HepG2 (cell line): ENCODE results near the gene CYP2W1. TPM values are rescaled to one million over a fixed set of nuclear protein-coding genes. Genes with fewer than 3 reads are reported as not detected.

ENCODE experiments used
- ATAC-seq: fragments of 200-7000 bp; cut with Tn5 transposase; 3 replicates; pipeline ENCODE4 v1.9.1; 2020; ENCODE audit warnings: mild to moderate bottlenecking, moderate library complexity
- BruUV-seq: library from RNA; stranded (reverse); fragments of 400-500 nt; replicated peaks from 2 replicates; lab custom pipeline; 2021; lab: Mats Ljungman, UMichigan
- CTCF ChIA-PET: fragments of 300-600 bp; formaldehyde crosslinking; extraction: SDS; loops from one replicate; lab custom pipeline; 2021; ENCODE audit warnings: low total read pairs, inconsistent platforms, low intra/inter-chr PET ratio; lab: Yijun Ruan, JAX
- POLR2A ChIA-PET: fragments of 350-600 bp; sonication (Branson Sonifier 250); formaldehyde crosslinking; loops from one replicate; lab custom pipeline; 2020; ENCODE audit warnings: antibody characterized with exemption, inconsistent platforms; lab: Yijun Ruan, JAX
- DNase-seq: peaks from one replicate; pipeline ENCODE4 v3.0.0-alpha.2; 2015; ENCODE audit warnings: low spot score
- FAIRE-seq: peaks from 3 replicates; lab custom pipeline; 2011; peaks lifted over from hg19 to GRCh38; lab: Jason Lieb, UNC
- H2AFZ ChIP-seq: one replicate; pipeline ENCODE4 v1.6.1; 2011; ENCODE audit warnings: low read length, inconsistent platforms
- H3K27ac ChIP-seq: fragments of 300-600 bp; 3 replicates; pipeline ENCODE4 v1.8.0; 2011; ENCODE audit warnings: mixed run types, mild to moderate bottlenecking, mixed read lengths, low read length, inconsistent platforms; ENCODE audit not compliant: insufficient read depth; ENCODE audit errors: extremely low read length
- H3K27me3 ChIP-seq, 2 experiments: fragments of 200-600 bp in 1 of 2; 2 replicates in 1 of 2; 3 replicates in 1 of 2; pipeline versions ENCODE4 v1.6.0 to v1.8.0; 2011; ENCODE audit warnings: low read length in 2 of 2, mild to moderate bottlenecking in 2 of 2, moderate library complexity in 2 of 2, inconsistent platforms in 1 of 2; ENCODE audit not compliant: insufficient read depth in 2 of 2, control insufficient read depth in 1 of 2
- H3K36me3 ChIP-seq, 2 experiments: fragments of 200-600 bp in 1 of 2; replicated peaks in 1 of 2; 2 replicates in 1 of 2; 3 replicates in 1 of 2; pipeline versions ENCODE4 v1.5.1 to v1.8.0; 2011; ENCODE audit warnings: low read length in 2 of 2, inconsistent platforms in 1 of 2; ENCODE audit not compliant: insufficient read depth in 2 of 2, control insufficient read depth in 1 of 2
- H3K4me1 ChIP-seq: 2 replicates; pipeline ENCODE4 v1.5.1; 2012; ENCODE audit warnings: low read length, inconsistent platforms; ENCODE audit not compliant: insufficient read depth
- H3K4me2 ChIP-seq: 2 replicates; pipeline ENCODE4 v1.6.0; 2011; ENCODE audit warnings: low read depth, low read length, inconsistent platforms
- H3K4me3 ChIP-seq, 3 experiments: fragments of 200-600 bp in 1 of 3; sonication (generic), shearing (Covaris generic) in 1 of 3; replicated peaks in 1 of 3; 2 replicates each; pipeline ENCODE4 v1.5.1; 2011 to 2016; ENCODE audit warnings: low read length in 3 of 3, inconsistent platforms in 2 of 3, low read depth in 2 of 3, mild to moderate bottlenecking in 2 of 3, control low read depth in 1 of 3, mixed read lengths in 1 of 3; ENCODE audit not compliant: insufficient read depth in 1 of 3
- H3K79me2 ChIP-seq: one replicate; pipeline ENCODE4 v1.6.1; 2011; ENCODE audit warnings: low read length, inconsistent platforms; ENCODE audit not compliant: insufficient read depth
- H3K9ac ChIP-seq: 2 replicates; pipeline ENCODE4 v1.6.0; 2011; ENCODE audit warnings: mild to moderate bottlenecking, low read depth, low read length, inconsistent platforms; ENCODE audit not compliant: insufficient read depth
- H3K9me3 ChIP-seq: 2 replicates; pipeline ENCODE4 v1.5.1; 2012; ENCODE audit warnings: mild to moderate bottlenecking, low read length
- H4K20me1 ChIP-seq: 2 replicates; pipeline ENCODE4 v1.6.0; 2011; ENCODE audit warnings: inconsistent platforms, mild to moderate bottlenecking, low read length, moderate library complexity; ENCODE audit not compliant: insufficient read depth
- AGO2 ChIP-seq: fragments of 200-400 bp; formaldehyde crosslinking; optimal IDR thresholded peaks from 2 replicates; pipeline ENCODE3; 2017; ENCODE audit warnings: mild to moderate bottlenecking, low read depth, low read length, moderate library complexity
- AKAP8 ChIP-seq: sonication (generic); formaldehyde crosslinking; IDR thresholded peaks from 2 replicates; pipeline ENCODE4 v1.5.1; 2020; ENCODE audit warnings: mild to moderate bottlenecking, missing genetic modification reagents
- ATF7-NPFF ChIP-seq: sonication (generic); formaldehyde crosslinking; IDR thresholded peaks from 2 replicates; pipeline ENCODE4 v1.8.1; 2023; ENCODE audit warnings: mild to moderate bottlenecking, low read depth, missing genetic modification reagents, moderate library complexity
- JDP2 ChIP-seq: sonication (generic); formaldehyde crosslinking; IDR thresholded peaks from 2 replicates; pipeline ENCODE4 v1.8.1; 2022; ENCODE audit warnings: missing genetic modification reagents, borderline replicate concordance
- PAWR ChIP-seq: sonication (generic); formaldehyde crosslinking; IDR thresholded peaks from 2 replicates; pipeline ENCODE4 v1.4.0; 2020; ENCODE audit warnings: missing genetic modification reagents, mild to moderate bottlenecking, borderline replicate concordance
- SP1 ChIP-seq, 2 experiments: fragments of 450-650 bp in 1 of 2; sonication (generic) in 1 of 2; formaldehyde crosslinking in 1 of 2; IDR thresholded peaks; 2 replicates each; pipeline versions ENCODE4 v1.4.0 to v1.6.1; 2016 to 2020; ENCODE audit warnings: missing genetic modification reagents in 1 of 2
- TAF1 ChIP-seq: sonication (generic); formaldehyde crosslinking; IDR thresholded peaks from 2 replicates; pipeline ENCODE4 v1.4.0; 2020; ENCODE audit warnings: missing genetic modification reagents
- TOPORS ChIP-seq: sonication (generic); formaldehyde crosslinking; IDR thresholded peaks from 2 replicates; pipeline ENCODE4 v1.8.0; 2023; ENCODE audit warnings: mild to moderate bottlenecking, missing genetic modification reagents
- ZMYM3 ChIP-seq: sonication (generic); formaldehyde crosslinking; IDR thresholded peaks from 2 replicates; pipeline ENCODE4 v1.5.1; 2020; ENCODE audit warnings: mild to moderate bottlenecking, missing genetic modification reagents
- ZNF558 ChIP-seq: sonication (generic); formaldehyde crosslinking; IDR thresholded peaks from 2 replicates; pipeline ENCODE4 v1.9.0; 2022; ENCODE audit warnings: mild to moderate bottlenecking, missing genetic modification reagents, borderline replicate concordance
- ZNF777 ChIP-seq: sonication (generic); formaldehyde crosslinking; IDR thresholded peaks from 2 replicates; pipeline ENCODE4 v1.4.0; 2020; ENCODE audit warnings: missing genetic modification reagents
- ZNF879 ChIP-seq: sonication (generic); formaldehyde crosslinking; IDR thresholded peaks from 2 replicates; pipeline ENCODE4 v1.8.1; 2023; ENCODE audit warnings: missing genetic modification reagents
- WGBS: methylation state at CpG from one replicate; pipeline ENCODE4 v1.1.6; 2017; ENCODE audit warnings: low lambda C conversion rate; 5-methylcytosine and 5-hydroxymethylcytosine counted together
- in situ Hi-C: cut with HindIII; loops from 2 replicates; pipeline ENCODE4 v1.10.0; 2017; ENCODE audit warnings: low pct_unique_long_range_greater_than_20kb; ENCODE audit not compliant: extremely low pct_ligation_motif_present
- intact Hi-C: fragments of 100-400 bp; cut with micrococcal nuclease; formaldehyde crosslinking; loops from one replicate; pipeline ENCODE4 v1.10.0; 2022; ENCODE audit not compliant: unreplicated experiment
- polyA plus RNA-seq, 8 experiments: library from polyadenylated mRNA; depleted of rRNA in 3 of 8; stranded (reverse) in 7 of 8; unstranded in 1 of 8; fragments of >200 nt; fragmentation: Illumina TruSeq in 4 of 8; extraction: Trizol in 4 of 8; gene quantifications; 2 replicates each; pipeline versions ENCODE4 v1.2.1 to v1.2.3, GENCODE V29; 2011 to 2016; ENCODE audit warnings: low read depth in 4 of 8, missing spikeins in 1 of 8, mixed read lengths in 1 of 8; ENCODE audit not compliant: insufficient read depth in 1 of 8
- total RNA-seq, 5 experiments: library from RNA; depleted of rRNA; stranded (reverse); fragments of >200 nt; fragmentation: Illumina TruSeq; extraction: Trizol; gene quantifications; 2 replicates each; pipeline ENCODE4 v1.2.3, GENCODE V29; 2016; ENCODE audit warnings: low read depth in 1 of 5
- TF ChIP-seq, protein P1 (sequence below): sonication (generic); formaldehyde crosslinking; IDR thresholded peaks from 2 replicates; pipeline ENCODE4 v1.4.0; 2020; ENCODE audit warnings: mild to moderate bottlenecking, missing genetic modification reagents
- TF ChIP-seq, protein P2 (sequence below): sonication (generic); formaldehyde crosslinking; IDR thresholded peaks from 2 replicates; pipeline ENCODE4 v1.9.0; 2021; ENCODE audit warnings: missing genetic modification reagents, borderline replicate concordance

The CYP2W1 gene
- total and polyA plus RNA-seq, 2 of the 13 experiments (the other 11 are each of a cell fraction or from before 2014, with no cell fraction given) = 19.5 to 31.7 TPM

DNA sequence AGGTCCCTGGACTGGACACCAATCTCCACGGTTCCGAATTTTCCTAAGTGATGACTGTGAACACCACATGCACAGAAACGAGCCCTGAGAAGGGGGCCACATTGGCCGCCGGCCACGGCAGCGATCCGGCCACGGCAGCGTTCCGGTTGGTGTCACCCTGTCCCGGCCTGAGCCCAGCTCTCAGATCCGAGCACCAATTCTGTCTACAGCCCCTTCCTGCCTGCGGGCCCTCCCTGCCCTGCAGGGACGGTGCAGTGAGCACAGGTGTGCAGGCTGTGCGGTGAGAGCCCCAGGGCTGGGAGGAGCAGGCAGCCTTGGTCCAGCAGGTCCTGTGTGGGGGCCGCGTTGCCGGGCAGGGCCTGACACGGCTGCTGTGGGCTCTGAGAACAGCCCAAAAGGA is 31.7 kb downstream of the CYP2W1 start:
- no peak for FAIRE-seq
- H2AFZ ChIP-seq = no peak overlapping the region
- H3K36me3 ChIP-seq = peaks cover 0 to 5% of the 10 kb centered on the region in 2 experiments; a peak in 1 of 5 replicates
- BruUV-seq = no TSS peak
- H3K4me3 ChIP-seq = no peak overlapping the region
- no peak overlapping the region for H3K4me2 ChIP-seq
- H3K79me2 ChIP-seq = peaks cover 6% of the 10 kb centered on the region
- H4K20me1 ChIP-seq = no peaks in the 10 kb centered on the region
- no peak overlapping the region for H3K27ac ChIP-seq
- in situ Hi-C loops (no loop called here), intact Hi-C loops (no loop called here)
- no peak for ATAC-seq
- no peaks in the 10 kb centered on the region for H3K9me3 ChIP-seq
- TF ChIP-seq AGO2 (peak; percentile 59), ATF7-NPFF (CRISPR knock-in tag) (no peak)
- H3K4me1 ChIP-seq = peaks cover 35% of the 10 kb centered on the region
- ChIA-PET POLR2A (interaction anchor here (1.0 kb wide), 1 partner anchor 13 kb away, joined by 3 read pairs; no protein-coding TSS in a partner anchor), CTCF (no interaction called here)
- no peak for DNase-seq
- H3K9ac ChIP-seq = no peak overlapping the region
- no peaks in the 10 kb centered on the region for H3K27me3 ChIP-seq
- 99% methylated on average over 15 of the region's 20 CpGs for WGBS

DNA sequence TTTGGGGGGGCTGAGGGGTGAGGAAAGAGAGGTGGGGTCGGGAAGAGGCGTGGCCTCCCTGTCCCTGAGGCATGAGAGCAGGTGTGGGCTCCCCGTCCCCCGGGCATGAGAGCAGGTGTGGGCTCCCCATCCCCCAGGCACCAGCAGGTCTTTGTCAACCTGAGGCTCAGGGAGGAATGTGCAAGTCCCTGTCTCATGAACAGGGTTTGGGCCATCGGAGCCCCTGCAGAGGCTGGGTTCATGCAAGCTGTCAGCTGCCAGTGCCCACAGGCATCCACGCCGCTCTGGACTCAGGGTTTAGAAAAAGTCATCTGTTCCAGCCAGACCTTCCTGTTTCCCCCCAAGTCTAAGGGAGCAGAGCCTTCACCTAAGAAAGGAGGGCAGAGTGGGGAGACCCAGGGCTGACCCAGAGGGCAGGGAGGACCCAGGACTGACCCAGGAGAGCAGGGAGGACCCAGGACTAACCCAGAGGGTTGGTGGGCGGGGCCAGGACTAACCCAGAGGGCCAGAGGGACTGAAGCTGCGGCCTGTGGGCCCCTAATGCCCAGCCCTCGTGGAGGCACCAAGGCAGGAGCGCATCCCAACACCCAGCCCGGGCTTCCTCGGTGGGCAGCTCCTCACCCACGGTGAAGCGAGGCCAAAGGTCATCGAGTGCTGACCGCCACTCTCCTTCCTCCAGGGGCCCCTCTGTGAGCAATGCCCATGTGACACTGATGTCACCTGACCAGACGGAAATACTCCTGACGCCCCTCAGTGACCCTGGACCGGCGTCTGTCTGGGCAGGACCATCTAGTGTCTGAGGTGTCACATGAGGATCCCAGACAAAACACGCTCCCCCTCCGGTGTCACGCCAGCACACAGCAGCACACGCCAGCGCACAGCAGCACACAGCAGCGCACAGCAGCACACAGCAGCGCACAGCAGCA is 32.5 kb downstream of the CYP2W1 start:
- in situ Hi-C loops = no loop called here
- TF ChIP-seq PAWR (no peak), ZNF558 (CRISPR knock-in tag) (no peak), SP1 (IDR thresholded peaks at IDR 0.05) (no peak), SP1 (CRISPR knock-in tag; IDR thresholded peaks at IDR 0.05) (0 out of 2 replicates have a peak, but pooled peaks have one; percentile 24), TOPORS (CRISPR knock-in tag) (no peak), ZMYM3 (CRISPR knock-in tag) (no peak), ZNF777 (CRISPR knock-in tag) (no peak), AKAP8 (CRISPR knock-in tag) (0 out of 2 replicates have a peak, but pooled peaks have one; percentile 56), ZNF879 (CRISPR knock-in tag) (no peak), JDP2 (CRISPR knock-in tag) (no peak), TAF1 (CRISPR knock-in tag) (no peak)
- TF ChIP-seq, protein P1, sequence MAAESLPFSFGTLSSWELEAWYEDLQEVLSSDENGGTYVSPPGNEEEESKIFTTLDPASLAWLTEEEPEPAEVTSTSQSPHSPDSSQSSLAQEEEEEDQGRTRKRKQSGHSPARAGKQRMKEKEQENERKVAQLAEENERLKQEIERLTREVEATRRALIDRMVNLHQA (CRISPR knock-in tag) = no peak
- TF ChIP-seq, protein P2, sequence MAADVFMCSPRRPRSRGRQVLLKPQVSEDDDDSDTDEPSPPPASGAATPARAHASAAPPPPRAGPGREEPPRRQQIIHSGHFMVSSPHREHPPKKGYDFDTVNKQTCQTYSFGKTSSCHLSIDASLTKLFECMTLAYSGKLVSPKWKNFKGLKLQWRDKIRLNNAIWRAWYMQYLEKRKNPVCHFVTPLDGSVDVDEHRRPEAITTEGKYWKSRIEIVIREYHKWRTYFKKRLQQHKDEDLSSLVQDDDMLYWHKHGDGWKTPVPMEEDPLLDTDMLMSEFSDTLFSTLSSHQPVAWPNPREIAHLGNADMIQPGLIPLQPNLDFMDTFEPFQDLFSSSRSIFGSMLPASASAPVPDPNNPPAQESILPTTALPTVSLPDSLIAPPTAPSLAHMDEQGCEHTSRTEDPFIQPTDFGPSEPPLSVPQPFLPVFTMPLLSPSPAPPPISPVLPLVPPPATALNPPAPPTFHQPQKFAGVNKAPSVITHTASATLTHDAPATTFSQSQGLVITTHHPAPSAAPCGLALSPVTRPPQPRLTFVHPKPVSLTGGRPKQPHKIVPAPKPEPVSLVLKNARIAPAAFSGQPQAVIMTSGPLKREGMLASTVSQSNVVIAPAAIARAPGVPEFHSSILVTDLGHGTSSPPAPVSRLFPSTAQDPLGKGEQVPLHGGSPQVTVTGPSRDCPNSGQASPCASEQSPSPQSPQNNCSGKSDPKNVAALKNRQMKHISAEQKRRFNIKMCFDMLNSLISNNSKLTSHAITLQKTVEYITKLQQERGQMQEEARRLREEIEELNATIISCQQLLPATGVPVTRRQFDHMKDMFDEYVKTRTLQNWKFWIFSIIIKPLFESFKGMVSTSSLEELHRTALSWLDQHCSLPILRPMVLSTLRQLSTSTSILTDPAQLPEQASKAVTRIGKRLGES (CRISPR knock-in tag) = no peak

More for the DNA sequence above, 32.5 kb downstream of the CYP2W1 start:
- no TSS peak for BruUV-seq
- ATAC-seq = peak; percentile 35
- Histone ChIP-seq H3K79me2 (peaks cover 6% of the 10 kb centered on the region), H2AFZ (no peak overlapping the region), H3K4me1 (peaks cover 35% of the 10 kb centered on the region), H3K4me3 (peak overlapping the region in 1 of 3 experiments; percentile 39; a peak in 1 of 6 replicates), H3K9ac (0 out of 2 replicates have a peak overlapping the region, but pooled peaks have one; percentile 33), H3K36me3 (0 out of 5 replicates have a peak, but pooled peaks cover 0 to 5% of the 10 kb centered on the region in 2 experiments), H3K27ac (peak overlapping the region; percentile 55), H3K4me2 (peak overlapping the region; percentile 61), H4K20me1 (no peaks in the 10 kb centered on the region), H3K9me3 (no peaks in the 10 kb centered on the region), H3K27me3 (no peaks in the 10 kb centered on the region)
- 61% methylated on average over 10 of the region's 28 CpGs for WGBS
- ChIA-PET POLR2A (interaction anchor here (0.9 to 1.0 kb wide), 3 partner anchors 12 to 38 kb away, joined by 3 to 5 read pairs (median 5); no protein-coding TSS in a partner anchor), CTCF (no interaction called here)
- intact Hi-C loops = no loop called here
- no peak for FAIRE-seq
- peak; percentile 80 for DNase-seq
